IMR-90 (cell line): ENCODE measurements around the gene NLRC3. TPM values are rescaled to one million over a fixed set of nuclear protein-coding genes. Genes with fewer than 3 reads are reported as not detected.

ENCODE experiments used
- ATAC-seq: fragments of 200-7000 bp; cut with Tn5 transposase; 2 replicates; pipeline ENCODE4 v1.9.1; 2020; ENCODE audit warnings: low read depth, mild to moderate bottlenecking, moderate library complexity
- BruUV-seq: library from RNA; stranded (reverse); fragments of 400-500 nt; replicated peaks from 2 replicates; lab custom pipeline; 2021; lab: Mats Ljungman, UMichigan
- CTCF ChIA-PET: fragments of 300-600 bp; formaldehyde crosslinking; extraction: SDS; loops from one replicate; lab custom pipeline; 2021; ENCODE audit warnings: antibody characterized with exemption; lab: Yijun Ruan, JAX
- POLR2A ChIA-PET: fragments of 300-600 bp; sonication (Branson Sonifier 250); formaldehyde crosslinking; loops from one replicate; lab custom pipeline; 2022; ENCODE audit warnings: antibody characterized with exemption; ENCODE audit not compliant: unreplicated experiment; lab: Charles Lee
- DNase-seq: peaks from one replicate; pipeline ENCODE4 v3.0.0; 2013
- H2AFZ ChIP-seq: replicated peaks from 2 replicates; pipeline ENCODE3; 2013; ENCODE audit warnings: low read length, mild to moderate bottlenecking; ENCODE audit not compliant: poor library complexity
- H2AK5ac ChIP-seq: 2 replicates; pipeline ENCODE4 v1.6.1; 2013; ENCODE audit warnings: low read depth, low read length, inconsistent platforms
- H2AK9ac ChIP-seq: replicated peaks from 2 replicates; pipeline ENCODE3; 2013; ENCODE audit warnings: mild to moderate bottlenecking, low read depth, low read length, moderate library complexity; ENCODE audit not compliant: poor library complexity
- H2BK120ac ChIP-seq: 2 replicates; pipeline ENCODE4 v1.6.1; 2013; ENCODE audit warnings: low read depth, low read length, inconsistent platforms
- H2BK15ac ChIP-seq: 3 replicates; pipeline ENCODE4 v1.6.1; 2013; ENCODE audit warnings: low read depth, low read length, inconsistent platforms
- H2BK20ac ChIP-seq: 2 replicates; pipeline ENCODE4 v1.6.1; 2013; ENCODE audit warnings: low read depth, mild to moderate bottlenecking, inconsistent platforms, low read length, moderate library complexity
- H2BK5ac ChIP-seq: 2 replicates; pipeline ENCODE4 v1.6.1; 2013; ENCODE audit warnings: mild to moderate bottlenecking, low read depth, low read length, inconsistent platforms; ENCODE audit not compliant: poor library complexity, severe bottlenecking
- H3K14ac ChIP-seq: replicated peaks from 2 replicates; pipeline ENCODE4 v1.6.1; 2013; ENCODE audit warnings: low read depth, low read length, inconsistent platforms
- H3K18ac ChIP-seq: 2 replicates; pipeline ENCODE4 v1.6.1; 2013; ENCODE audit warnings: low read depth, low read length, control low read depth
- H3K23ac ChIP-seq: 2 replicates; pipeline ENCODE4 v1.6.1; 2013; ENCODE audit warnings: low read depth, low read length, inconsistent platforms
- H3K27ac ChIP-seq: 2 replicates; pipeline ENCODE4 v1.5.1; 2013; ENCODE audit warnings: mild to moderate bottlenecking, control low read depth, low read length; ENCODE audit not compliant: insufficient read depth
- H3K27me3 ChIP-seq: 2 replicates; pipeline ENCODE4 v1.6.1; 2013; ENCODE audit warnings: low read length; ENCODE audit not compliant: control insufficient read depth, insufficient read depth
- H3K36me3 ChIP-seq: 2 replicates; pipeline ENCODE4 v1.6.1; 2013; ENCODE audit warnings: low read length, mixed read lengths; ENCODE audit not compliant: control insufficient read depth, insufficient read depth
- H3K4ac ChIP-seq: 2 replicates; pipeline ENCODE4 v1.6.1; 2013; ENCODE audit warnings: low read depth, low read length, inconsistent platforms
- H3K4me1 ChIP-seq: 2 replicates; pipeline ENCODE4 v1.6.1; 2013; ENCODE audit warnings: low read length, mixed read lengths; ENCODE audit not compliant: control insufficient read depth, insufficient read depth
- H3K4me2 ChIP-seq: 2 replicates; pipeline ENCODE4 v1.6.1; 2013; ENCODE audit warnings: low read depth, mild to moderate bottlenecking, control low read depth, low read length, moderate library complexity
- H3K4me3 ChIP-seq: 2 replicates; pipeline ENCODE4 v1.5.1; 2013; ENCODE audit warnings: low read depth, mild to moderate bottlenecking, control low read depth, low read length, moderate library complexity; ENCODE audit not compliant: insufficient read depth
- H3K56ac ChIP-seq: 2 replicates; pipeline ENCODE4 v1.6.1; 2013; ENCODE audit warnings: low read length, inconsistent platforms; ENCODE audit not compliant: insufficient read depth; ENCODE audit errors: extremely low read depth
- H3K79me1 ChIP-seq, 2 experiments: 2 replicates each; pipeline ENCODE4 v1.6.1; 2013; ENCODE audit warnings: low read length in 2 of 2, inconsistent platforms in 1 of 2, low read depth in 1 of 2
- H3K9ac ChIP-seq: 2 replicates; pipeline ENCODE4 v1.6.1; 2013; ENCODE audit warnings: low read depth, low read length, control low read depth
- H3K9me1 ChIP-seq: 2 replicates; pipeline ENCODE4 v1.6.1; 2013; ENCODE audit warnings: low read length, inconsistent platforms; ENCODE audit not compliant: insufficient read depth
- H3K9me3 ChIP-seq: 2 replicates; pipeline ENCODE4 v1.6.1; 2013; ENCODE audit warnings: low read length; ENCODE audit not compliant: control insufficient read depth, insufficient read depth
- H4K20me1 ChIP-seq: 2 replicates; pipeline ENCODE4 v1.6.1; 2013; ENCODE audit warnings: low read length, inconsistent platforms; ENCODE audit not compliant: insufficient read depth
- H4K5ac ChIP-seq: 2 replicates; pipeline ENCODE4 v1.6.1; 2013; ENCODE audit warnings: mild to moderate bottlenecking, low read depth, low read length, control low read depth
- H4K8ac ChIP-seq, 2 experiments: 2 replicates each; pipeline ENCODE4 v1.6.1; 2013; ENCODE audit warnings: low read depth in 2 of 2, low read length in 2 of 2, control low read depth in 1 of 2, inconsistent platforms in 1 of 2
- H4K91ac ChIP-seq: 2 replicates; pipeline ENCODE4 v1.6.1; 2013; ENCODE audit warnings: low read depth, low read length, inconsistent platforms; ENCODE audit not compliant: insufficient read depth
- BHLHE40 ChIP-seq: fragments of 150-350 bp; IDR thresholded peaks from 2 replicates; pipeline ENCODE4 v1.6.1; 2016; ENCODE audit warnings: mild to moderate bottlenecking, low read depth, low read length
- CTCF ChIP-seq: conservative IDR thresholded peaks from 2 replicates; pipeline ENCODE4 v1.5.1; 2012; ENCODE audit warnings: mild to moderate bottlenecking, low read depth, low read length, improper control_type of control experiment
- ELK1 ChIP-seq: fragments of 150-350 bp; IDR thresholded peaks from 2 replicates; pipeline ENCODE4 v1.6.1; 2016; ENCODE audit warnings: low read depth, mild to moderate bottlenecking, low read length, moderate library complexity, borderline replicate concordance
- MAFK ChIP-seq: IDR thresholded peaks from 2 replicates; pipeline ENCODE4 v1.6.1; 2012; ENCODE audit warnings: low read depth, low read length, improper control_type of control experiment
- MAZ ChIP-seq: IDR thresholded peaks from 2 replicates; pipeline ENCODE4 v1.6.1; 2012; ENCODE audit warnings: low read depth, mild to moderate bottlenecking, low read length, improper control_type of control experiment, moderate library complexity, borderline replicate concordance
- POLR2A ChIP-seq: IDR thresholded peaks from 2 replicates; pipeline ENCODE4 v1.6.1; 2012; ENCODE audit warnings: mild to moderate bottlenecking, low read depth, low read length
- RAD21 ChIP-seq: IDR thresholded peaks from 2 replicates; pipeline ENCODE4 v1.6.1; 2012; ENCODE audit warnings: low read length, improper control_type of control experiment
- RFX5 ChIP-seq: IDR thresholded peaks from 2 replicates; pipeline ENCODE4 v1.8.0; 2012; ENCODE audit warnings: low read depth, mild to moderate bottlenecking, low read length, moderate library complexity
- SMC3 ChIP-seq: fragments of 150-350 bp; IDR thresholded peaks from 2 replicates; pipeline ENCODE4 v1.6.1; 2016; ENCODE audit warnings: low read depth, mild to moderate bottlenecking, antibody characterized with exemption, low read length, moderate library complexity
- USF2 ChIP-seq: fragments of 150-350 bp; IDR thresholded peaks from 2 replicates; pipeline ENCODE4 v1.6.1; 2017; ENCODE audit warnings: mild to moderate bottlenecking, antibody characterized with exemption, low read length, low read depth
- WGBS, 2 experiments: methylation state at CpG; one replicate each; pipeline versions ENCODE4 v1.1.5 to v1.1.7; 2013; ENCODE audit warnings: missing lambda C conversion rate in 2 of 2; ENCODE audit not compliant: insufficient read length in 1 of 2; ENCODE audit errors: extremely low coverage in 2 of 2; 5-methylcytosine and 5-hydroxymethylcytosine counted together
- dilution Hi-C: fragments of 300-500 bp; cut with HindIII; formaldehyde crosslinking; loops from one replicate; pipeline ENCODE4 v1.14.3; 2018; ENCODE audit warnings: low sequenced_read_pairs; ENCODE audit not compliant: unreplicated experiment
- in situ Hi-C: fragments of 300-500 bp; cut with MboI; formaldehyde crosslinking; loops from 3 replicates; pipeline ENCODE4 v1.14.3; 2019; ENCODE audit warnings: low sequenced_read_pairs, inconsistent platforms, mixed read lengths
- intact Hi-C: fragments of 100-400 bp; cut with micrococcal nuclease; formaldehyde crosslinking; loops from 2 replicates; pipeline ENCODE4 v1.10.0; 2022
- polyA plus RNA-seq, 3 experiments: library from polyadenylated mRNA; depleted of rRNA; stranded (reverse); fragments of >200 nt; gene quantifications; 2 replicates each; pipeline ENCODE4 v1.2.3, GENCODE V29; 2012; ENCODE audit warnings: low replicate concordance in 1 of 3
- total RNA-seq: library from RNA; depleted of rRNA; stranded (reverse); fragments of >200 nt; gene quantifications from 2 replicates; pipeline ENCODE4 v1.2.3, GENCODE V29; 2012

The NLRC3 gene
- total and polyA plus RNA-seq, 2 of the 4 experiments (the other 2 are of a cell fraction), result not detected

- DNase-seq (no peak), ATAC-seq (no peak)
- TF ChIP-seq ELK1 (no peak), BHLHE40 (no peak), RFX5 (no peak), MAFK (no peak), RAD21 (no peak), SMC3 (no peak), USF2 (no peak), MAZ (no peak), POLR2A (no peak), CTCF (no peak)
- POLR2A ChIA-PET, result no interaction called here
- Histone ChIP-seq H3K9me3 (no peaks in the 10 kb centered on the region), H4K8ac (no peak overlapping the region), H4K20me1 (no peaks in the 10 kb centered on the region), H3K23ac (no peak overlapping the region), H3K9me1 (peaks cover 8% of the 10 kb centered on the region), H2AK9ac (no peak overlapping the region), H3K9ac (no peak overlapping the region), H3K4me2 (no peak overlapping the region), H2AFZ (no peak overlapping the region), H4K5ac (no peak overlapping the region), H3K4me3 (no peak overlapping the region), H2AK5ac (no peak overlapping the region), H3K14ac (no peak overlapping the region), H3K27me3 (no peaks in the 10 kb centered on the region), H3K4me1 (peaks cover 5% of the 10 kb centered on the region), H3K4ac (no peak overlapping the region), H2BK5ac (no peak overlapping the region), H3K56ac (no peak overlapping the region), H2BK120ac (no peak overlapping the region), H2BK20ac (no peak overlapping the region), H4K91ac (no peak overlapping the region), H3K79me1 (peaks cover 13 to 21% of the 10 kb centered on the region in 2 experiments; a peak in 2 of 4 replicates), H3K36me3 (peaks cover 19% of the 10 kb centered on the region; the same call in 1 of the 2 replicates), H2BK15ac (no peak overlapping the region), H3K27ac (no peak overlapping the region), H3K18ac (no peak overlapping the region)
- in situ Hi-C loops, result no loop called here
- 94% methylated on average over 7 of the region's 11 CpGs; no CpG with 5 or more reads in 1 of the 2 experiments for WGBS, 2 experiments
- dilution Hi-C loops, result no loop called here
- no TSS peak for BruUV-seq
- intact Hi-C loops, result no loop called here
- CTCF ChIA-PET, result no interaction called here
Observed at GRCh38 chr16:3606441-3606840, 29.2 kb upstream of the NLRC3 start.
